B cell (primary cell): Measurements from ENCODE around the gene POLR3K. TPM values are rescaled to one million over a fixed set of nuclear protein-coding genes. Genes with fewer than 3 reads are reported as not detected.
"Not testable (repeated sequence)": the region's sequence is repeated elsewhere in the genome, so short reads cannot be mapped to it uniquely, and the experiment has no call there.

Experiments used
- ATAC-seq: fragments of 200-7000 bp; cut with Tn5 transposase; one replicate; pipeline ENCODE4 v1.10.0; 2021; ENCODE audit warnings: low read depth, mild to moderate bottlenecking, moderate number of reproducible peaks, moderate library complexity
- CTCF ChIA-PET: fragments of 350-600 bp; sonication (Branson Sonifier 250); formaldehyde crosslinking; loops from one replicate; lab custom pipeline; 2021; ENCODE audit warnings: antibody characterized with exemption, inconsistent platforms; lab: Charles Lee
- POLR2A ChIA-PET: fragments of 350-600 bp; sonication (Branson Sonifier 250); formaldehyde crosslinking; loops from one replicate; lab custom pipeline; 2021; ENCODE audit warnings: antibody characterized with exemption; lab: Charles Lee
- DNase-seq: peaks from one replicate; pipeline ENCODE4 v3.0.0; 2013
- H2AFZ ChIP-seq: 2 replicates; pipeline ENCODE4 v1.6.1; 2012; ENCODE audit warnings: mild to moderate bottlenecking, low read depth, low read length; ENCODE audit not compliant: insufficient read depth, poor library complexity, severe bottlenecking
- H3K27ac ChIP-seq, 2 donors: 1 replicate in 1 of 2; 2 replicates in 1 of 2; pipeline ENCODE4 v1.5.1; 2012 to 2013; ENCODE audit warnings: low read length in 2 of 2, mild to moderate bottlenecking in 2 of 2, moderate library complexity in 1 of 2
- H3K27me3 ChIP-seq, 4 experiments: fragments of 200-600 bp in 1 of 4; sonication (generic) in 1 of 4; replicated peaks in 1 of 4; 1 replicate in 2 of 4; 2 replicates in 2 of 4; pipeline versions ENCODE4 v1.6.1 to v1.7.0; 2013 to 2016; ENCODE audit warnings: low read length in 3 of 4, mild to moderate bottlenecking in 2 of 4, mixed read lengths in 1 of 4, moderate library complexity in 1 of 4; ENCODE audit not compliant: insufficient read depth in 4 of 4, control insufficient read depth in 3 of 4; ENCODE audit errors: control extremely low read depth in 1 of 4
- H3K36me3 ChIP-seq, 2 experiments: replicated peaks in 1 of 2; 1 replicate in 1 of 2; 2 replicates in 1 of 2; pipeline versions ENCODE4 v1.6.1 to v1.7.1; 2013; ENCODE audit warnings: low read length in 1 of 2; ENCODE audit not compliant: insufficient read depth in 2 of 2, control insufficient read depth in 1 of 2; ENCODE audit errors: control extremely low read depth in 1 of 2, extremely low read depth in 1 of 2
- H3K4me1 ChIP-seq, 2 donors: fragments of 200-600 bp in 1 of 2; sonication (generic) in 1 of 2; 1 replicate in 1 of 2; 2 replicates in 1 of 2; pipeline versions ENCODE4 v1.5.1 to v1.6.1; 2013 to 2017; ENCODE audit warnings: low read length in 2 of 2; ENCODE audit not compliant: control insufficient read depth in 2 of 2, insufficient read depth in 2 of 2
- H3K4me2 ChIP-seq: replicated peaks from 2 replicates; pipeline ENCODE3; 2012; ENCODE audit warnings: mild to moderate bottlenecking, low read depth, low read length; ENCODE audit not compliant: poor library complexity, severe bottlenecking
- H3K4me3 ChIP-seq, 5 experiments: fragments of 200-600 bp in 1 of 5; sonication (generic) in 1 of 5; 1 replicate in 3 of 5; 2 replicates in 2 of 5; pipeline versions ENCODE4 v1.5.1 to v1.7.0; 2011 to 2016; ENCODE audit warnings: low read length in 4 of 5, mild to moderate bottlenecking in 4 of 5, low read depth in 2 of 5, control low read depth in 1 of 5, moderate library complexity in 1 of 5; ENCODE audit not compliant: insufficient read depth in 1 of 5; ENCODE audit errors: control extremely low read depth in 1 of 5, extremely low read depth in 1 of 5
- H3K79me2 ChIP-seq: fragments of 200-600 bp; sonication (generic); one replicate; pipeline ENCODE4 v1.6.0; 2016; ENCODE audit warnings: low read length; ENCODE audit not compliant: control insufficient read depth, insufficient read depth
- H3K9ac ChIP-seq: fragments of 200-600 bp; sonication (generic); 2 replicates; pipeline ENCODE4 v1.6.1; 2017; ENCODE audit warnings: mild to moderate bottlenecking, low read length, moderate library complexity
- H3K9me3 ChIP-seq, 3 donors: one replicate each; pipeline versions ENCODE4 v1.6.1 to v1.7.1; 2013; ENCODE audit warnings: low read length in 2 of 3; ENCODE audit not compliant: control insufficient read depth in 2 of 3, insufficient read depth in 1 of 3; ENCODE audit errors: control extremely low read depth in 1 of 3
- H4K20me1 ChIP-seq: 2 replicates; pipeline ENCODE4 v1.6.0; 2012; ENCODE audit warnings: mild to moderate bottlenecking, low read length; ENCODE audit not compliant: insufficient read depth, control insufficient read depth, poor library complexity, severe bottlenecking
- H3K27ac Mint-ChIP-seq: one replicate; pipeline ENCODE4 v1.8.0; 2021; ENCODE audit warnings: mixed read lengths
- H3K27me3 Mint-ChIP-seq: one replicate; pipeline ENCODE4 v1.8.0; 2021; ENCODE audit warnings: mixed read lengths
- H3K4me1 Mint-ChIP-seq: one replicate; pipeline ENCODE4 v1.8.0; 2021; ENCODE audit warnings: mixed read lengths
- H3K4me3 Mint-ChIP-seq: one replicate; pipeline ENCODE4 v1.8.0; 2021; ENCODE audit warnings: mixed read lengths
- H3K9me3 Mint-ChIP-seq: one replicate; pipeline ENCODE4 v1.8.0; 2022; ENCODE audit warnings: mixed read lengths; ENCODE audit not compliant: insufficient read depth
- WGBS: methylation state at CpG from one replicate; pipeline ENCODE4 v1.1.5; 2013; ENCODE audit warnings: missing lambda C conversion rate; ENCODE audit not compliant: insufficient coverage; 5-methylcytosine and 5-hydroxymethylcytosine counted together
- intact Hi-C: fragments of 100-400 bp; cut with micrococcal nuclease; formaldehyde crosslinking; loops from one replicate; pipeline ENCODE4 v1.10.0; 2022
- polyA plus RNA-seq: library from polyadenylated mRNA; depleted of rRNA; stranded (reverse); fragments of >200 nt; gene quantifications from 2 replicates; pipeline ENCODE4 v1.2.3, GENCODE V29; 2012
- total RNA-seq, 2 donors: library from RNA; stranded (reverse); fragments of 120-200 nt in 1 of 2; gene quantifications; 1 replicate in 1 of 2; 2 replicates in 1 of 2; pipeline versions ENCODE4 v1.2.3 to v1.2.4, GENCODE V29; 2013 to 2022

POLR3K gene
- total and polyA plus RNA-seq, 2 donors (not counting 1 experiment from before 2014, with no cell fraction given) = 26.3 to 34.9 TPM

GRCh38 chr16:33154-33876 is 20.1 kb downstream of the POLR3K start:
- CTCF ChIA-PET = interaction anchor here (1.9 kb wide), 2 partner anchors 20 to 32 kb away, joined by 6 to 8 read pairs; partner anchors contain the start of genes POLR3K and SNRNP25
- DNase-seq, POLR2A ChIA-PET: not testable (repeated sequence)

GRCh38 chr16:30627-31026 is 22.8 kb downstream of the POLR3K start:
- Mint-ChIP-seq H3K4me3 (peak overlapping the region; percentile 1), H3K4me1 (peaks cover 33% of the 10 kb centered on the region)
- H3K79me2 ChIP-seq = peaks cover 22% of the 10 kb centered on the region
- POLR2A ChIA-PET, H2AFZ ChIP-seq, H3K27me3 Mint-ChIP-seq, H3K27ac ChIP-seq, intact Hi-C loops, H4K20me1 ChIP-seq, H3K27ac Mint-ChIP-seq, H3K9ac ChIP-seq, H3K9me3 ChIP-seq, H3K4me3 ChIP-seq, DNase-seq, CTCF ChIA-PET, H3K9me3 Mint-ChIP-seq, H3K36me3 ChIP-seq, H3K27me3 ChIP-seq, ATAC-seq, H3K4me2 ChIP-seq: not testable (repeated sequence)
- no CpG with 5 or more reads among the region's 7 CpGs for whole genome bisulfite sequencing
- H3K4me1 ChIP-seq = peaks cover 21 to 31% of the 10 kb centered on the region in 2 donors

More at GRCh38 chr16:33154-33876, 20.1 kb downstream of the POLR3K start:
- Histone ChIP-seq H3K4me3 (peak overlapping the region in 4 of 5 experiments; percentile 65 to 74 (median 72)), H3K79me2 (peaks cover 44% of the 10 kb centered on the region), H3K27ac (peak overlapping the region; percentile 91 to 99), H3K4me1 (peaks cover 48 to 55% of the 10 kb centered on the region in 2 donors), H3K9ac (peak overlapping the region; percentile 73), H3K4me2 (peak overlapping the region; percentile 89)
- Mint-ChIP-seq H3K4me1 (peaks cover 57% of the 10 kb centered on the region), H3K27ac (peak overlapping the region; percentile 94), H3K4me3 (peak overlapping the region; percentile 92)
- ATAC-seq, intact Hi-C loops, H4K20me1 ChIP-seq, H3K27me3 Mint-ChIP-seq, H3K9me3 Mint-ChIP-seq, H2AFZ ChIP-seq, H3K27me3 ChIP-seq, H3K9me3 ChIP-seq, H3K36me3 ChIP-seq: not testable (repeated sequence)
- WGBS = 79% methylated on average over 2 of the region's 8 CpGs

- H3K27ac Mint-ChIP-seq, H3K27me3 ChIP-seq, H3K9me3 ChIP-seq, H3K9me3 Mint-ChIP-seq, intact Hi-C loops, H3K36me3 ChIP-seq, DNase-seq, H3K4me2 ChIP-seq, H3K9ac ChIP-seq, H3K27me3 Mint-ChIP-seq, CTCF ChIA-PET, POLR2A ChIA-PET, H4K20me1 ChIP-seq, H2AFZ ChIP-seq, H3K4me3 ChIP-seq, H3K4me3 Mint-ChIP-seq, H3K4me1 Mint-ChIP-seq, H3K27ac ChIP-seq, H3K4me1 ChIP-seq, H3K79me2 ChIP-seq: not testable (repeated sequence)
- whole genome bisulfite sequencing = no CpG with 5 or more reads among the region's 5 CpGs
- ATAC-seq = peak; percentile 61
Observed at GRCh38 chr16:25926-26348, 27.5 kb downstream of the POLR3K start.

GRCh38 chr16:24151-24550 is 29.3 kb downstream of the POLR3K start:
- H3K4me2 ChIP-seq, H3K4me3 ChIP-seq, H3K27me3 ChIP-seq, H3K9me3 Mint-ChIP-seq, H3K36me3 ChIP-seq, H3K4me1 Mint-ChIP-seq, H4K20me1 ChIP-seq, H2AFZ ChIP-seq, DNase-seq, H3K27ac ChIP-seq, H3K9me3 ChIP-seq, intact Hi-C loops, H3K27ac Mint-ChIP-seq, H3K4me3 Mint-ChIP-seq, H3K27me3 Mint-ChIP-seq, POLR2A ChIA-PET, H3K4me1 ChIP-seq, ATAC-seq, H3K79me2 ChIP-seq, H3K9ac ChIP-seq: not testable (repeated sequence)
- WGBS = 97% methylated on average over 7 of the region's 22 CpGs
- CTCF ChIA-PET = interaction anchor here (0.6 kb wide), 1 partner anchor 41 kb away, joined by 4 read pairs; no protein-coding TSS in a partner anchor
